Endothelial cell of umbilical vein (primary cell): Measurements from ENCODE around the gene SEH1L. TPM values are rescaled to one million over a fixed set of nuclear protein-coding genes. Genes with fewer than 3 reads are reported as not detected.

Source experiments
- BruUV-seq: library from RNA; stranded (reverse); fragments of 400-500 nt; replicated peaks from 2 replicates; lab custom pipeline; 2021; lab: Mats Ljungman, UMichigan
- CTCF ChIA-PET: fragments of 300-600, 350-600 bp; sonication (Branson Sonifier 250); formaldehyde crosslinking; loops from one replicate; lab custom pipeline; 2021; ENCODE audit warnings: antibody characterized with exemption, inconsistent platforms; lab: Charles Lee
- POLR2A ChIA-PET: fragments of 300-600, 350-600 bp; sonication (Branson Sonifier 250); formaldehyde crosslinking; loops from one replicate; lab custom pipeline; 2021; ENCODE audit warnings: antibody characterized with exemption, inconsistent platforms; lab: Charles Lee
- DNase-seq: peaks from one replicate; pipeline ENCODE4 v3.0.0-alpha.2; 2011; ENCODE audit warnings: low read depth, low spot score
- FAIRE-seq: peaks from 2 replicates; lab custom pipeline; 2011; peaks lifted over from hg19 to GRCh38; lab: Jason Lieb, UNC
- H2AFZ ChIP-seq: 2 replicates; pipeline ENCODE4 v1.6.0; 2012; ENCODE audit warnings: low read depth, low read length, control low read depth, inconsistent platforms
- H3K27ac ChIP-seq: 2 replicates; pipeline ENCODE4 v1.5.1; 2011; ENCODE audit warnings: low read depth, mild to moderate bottlenecking, control low read depth, low read length, moderate library complexity; ENCODE audit not compliant: insufficient read depth
- H3K27me3 ChIP-seq, 2 experiments: 2 replicates each; pipeline versions ENCODE4 v1.6.0 to v1.6.1; 2011; ENCODE audit warnings: low read length in 2 of 2, mixed read lengths in 1 of 2; ENCODE audit not compliant: control insufficient read depth in 2 of 2, insufficient read depth in 2 of 2
- H3K36me3 ChIP-seq, 2 experiments: 2 replicates in 1 of 2; 3 replicates in 1 of 2; pipeline ENCODE4 v1.5.1; 2011; ENCODE audit warnings: low read length in 2 of 2, mild to moderate bottlenecking in 1 of 2, moderate library complexity in 1 of 2; ENCODE audit not compliant: control insufficient read depth in 2 of 2, insufficient read depth in 2 of 2; ENCODE audit errors: extremely low read depth in 1 of 2
- H3K4me1 ChIP-seq: 3 replicates; pipeline ENCODE4 v1.5.1; 2011; ENCODE audit warnings: mild to moderate bottlenecking, low read length; ENCODE audit not compliant: control insufficient read depth, insufficient read depth; ENCODE audit errors: extremely low read depth
- H3K4me2 ChIP-seq: 2 replicates; pipeline ENCODE4 v1.6.1; 2011; ENCODE audit warnings: low read length, control low read depth, mixed read lengths; ENCODE audit not compliant: insufficient read depth
- H3K4me3 ChIP-seq, 3 experiments: fragments of 200-600 bp in 1 of 3; sonication (generic), shearing (Covaris generic) in 1 of 3; replicated peaks in 1 of 3; 2 replicates each; pipeline ENCODE4 v1.5.1; 2011 to 2016; ENCODE audit warnings: control low read depth in 3 of 3, low read length in 3 of 3, mild to moderate bottlenecking in 2 of 3, inconsistent platforms in 1 of 3, low read depth in 1 of 3, moderate library complexity in 1 of 3; ENCODE audit not compliant: insufficient read depth in 1 of 3
- H3K79me2 ChIP-seq: 2 replicates; pipeline ENCODE4 v1.6.0; 2012; ENCODE audit warnings: low read length, inconsistent platforms; ENCODE audit not compliant: control insufficient read depth, insufficient read depth
- H3K9ac ChIP-seq: replicated peaks from 2 replicates; pipeline ENCODE3; 2011; ENCODE audit warnings: low read length, control low read depth; ENCODE audit not compliant: insufficient read depth; ENCODE audit errors: extremely low read depth
- H3K9me1 ChIP-seq: replicated peaks from 3 replicates; pipeline ENCODE4 v1.6.0; 2011; ENCODE audit warnings: mild to moderate bottlenecking, low read length; ENCODE audit not compliant: control insufficient read depth, insufficient read depth; ENCODE audit errors: extremely low read depth
- H3K9me3 ChIP-seq: replicated peaks from 2 replicates; pipeline ENCODE4 v1.5.1; 2012; ENCODE audit warnings: low read length, inconsistent platforms; ENCODE audit not compliant: control insufficient read depth, insufficient read depth
- H4K20me1 ChIP-seq: replicated peaks from 2 replicates; pipeline ENCODE3; 2011; ENCODE audit warnings: mild to moderate bottlenecking, low read length; ENCODE audit not compliant: control insufficient read depth, insufficient read depth; ENCODE audit errors: extremely low read depth
- EZH2 ChIP-seq: IDR thresholded peaks from 2 replicates; pipeline ENCODE4 v1.6.1; 2012; ENCODE audit warnings: borderline replicate concordance, low read depth, mild to moderate bottlenecking, moderate library complexity, low read length, inconsistent platforms; ENCODE audit not compliant: severe bottlenecking
- FOS ChIP-seq: IDR thresholded peaks from 2 replicates; pipeline ENCODE4 v1.6.1; 2011; ENCODE audit warnings: mild to moderate bottlenecking, low read length, moderate library complexity, borderline replicate concordance; ENCODE audit not compliant: insufficient read depth
- GATA2 ChIP-seq: IDR thresholded peaks from 2 replicates; pipeline ENCODE4 v1.7.0; 2011; ENCODE audit warnings: low read depth, mild to moderate bottlenecking, moderate library complexity, mixed read lengths, low read length; ENCODE audit not compliant: insufficient read length, insufficient read depth
- JUN ChIP-seq: IDR thresholded peaks from 2 replicates; pipeline ENCODE4 v1.6.1; 2011; ENCODE audit warnings: borderline replicate concordance, low read depth; ENCODE audit not compliant: insufficient read length, insufficient read depth
- MYC ChIP-seq: IDR thresholded peaks from one replicate; pipeline ENCODE4 v1.6.1; 2011; ENCODE audit warnings: mild to moderate bottlenecking, low read depth, low read length
- POLR2A ChIP-seq: IDR thresholded peaks from 2 replicates; pipeline ENCODE4 v1.6.1; 2012; ENCODE audit warnings: low read depth, mild to moderate bottlenecking, control low read depth, low read length
- POLR2AphosphoS5 ChIP-seq: IDR thresholded peaks from 2 replicates; pipeline ENCODE4 v1.6.1; 2012; ENCODE audit warnings: low read depth, mild to moderate bottlenecking, control low read depth, low read length, moderate library complexity; ENCODE audit not compliant: insufficient read depth
- dilution Hi-C: fragments of 300-500 bp; cut with MboI; formaldehyde crosslinking; loops from one replicate; pipeline ENCODE4 v1.15.0; 2019; ENCODE audit warnings: low sequenced_read_pairs; ENCODE audit not compliant: extremely low pct_ligation_motif_present
- intact Hi-C: fragments of 100-400 bp; cut with micrococcal nuclease; formaldehyde crosslinking; loops from one replicate; pipeline ENCODE4 v1.10.0; 2022
- polyA plus RNA-seq, 4 experiments: library from polyadenylated mRNA; depleted of rRNA in 3 of 4; stranded (reverse) in 3 of 4; unstranded in 1 of 4; fragments of >200 nt; gene quantifications; 2 replicates each; pipeline versions ENCODE4 v1.2.1 to v1.2.3, GENCODE V29; 2011 to 2012; ENCODE audit warnings: missing spikeins in 1 of 4
- total RNA-seq: library from RNA; stranded (reverse); gene quantifications from 2 replicates; pipeline ENCODE4 v1.2.3, GENCODE V29; 2021
- TF ChIP-seq, protein P1 (sequence below): IDR thresholded peaks from 2 replicates; pipeline ENCODE4 v1.6.1; 2011; ENCODE audit not compliant: insufficient read depth, insufficient read length
- TF ChIP-seq, protein P2 (sequence below), 2 donors: IDR thresholded peaks; 1 replicate in 1 of 2; 2 replicates in 1 of 2; pipeline ENCODE4 v1.5.1; 2011; ENCODE audit warnings: low read length in 2 of 2, mild to moderate bottlenecking in 2 of 2, moderate library complexity in 2 of 2, control low read depth in 1 of 2, inconsistent platforms in 1 of 2, low read depth in 1 of 2; ENCODE audit not compliant: insufficient read depth in 1 of 2; ENCODE audit errors: extremely low read depth in 1 of 2

Gene SEH1L
- total and polyA plus RNA-seq, 2 donors (not counting 3 experiments of a cell fraction or from before 2014, with no cell fraction given) = 19.8 to 42.8 TPM

DNA sequence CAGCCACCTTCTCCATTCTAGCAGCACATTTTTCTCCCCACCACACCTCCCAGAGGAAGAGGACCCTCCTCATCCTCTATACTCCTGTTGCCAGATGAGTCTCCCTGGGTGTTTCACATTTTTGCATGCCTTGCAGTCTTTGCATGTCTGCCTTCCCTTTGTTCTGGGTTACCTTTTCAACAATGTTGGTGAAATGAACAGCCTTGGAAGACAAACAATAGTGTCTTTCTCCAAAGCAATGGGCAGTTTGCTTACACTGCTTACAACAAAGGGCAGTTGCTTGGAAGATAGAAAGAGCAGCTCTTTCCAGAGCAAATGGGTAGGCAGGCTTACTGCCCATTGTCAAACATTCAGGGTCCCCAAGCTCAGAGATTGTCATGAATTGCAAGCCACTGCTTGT, 14.5 kb upstream of the SEH1L start:
- intact Hi-C loops (no loop called here), dilution Hi-C loops (no loop called here)
- H3K36me3 ChIP-seq = no peaks in the 10 kb centered on the region
- peaks cover 3 to 6% of the 10 kb centered on the region in 2 experiments for H3K27me3 ChIP-seq
- H3K4me3 ChIP-seq = no peak overlapping the region
- ChIA-PET POLR2A (no interaction called here), CTCF (interaction anchor here (1.1 to 4.0 kb wide), 9 partner anchors 18 to 209 kb away, joined by 3 to 124 read pairs (median 11); partner anchors contain the start of gene CEP192)
- BruUV-seq = no TSS peak
- H4K20me1 ChIP-seq = no peaks in the 10 kb centered on the region
- FAIRE-seq = no peak
- no peak for TF ChIP-seq GATA2
- TF ChIP-seq EZH2 = no peak
- TF ChIP-seq, protein P1, sequence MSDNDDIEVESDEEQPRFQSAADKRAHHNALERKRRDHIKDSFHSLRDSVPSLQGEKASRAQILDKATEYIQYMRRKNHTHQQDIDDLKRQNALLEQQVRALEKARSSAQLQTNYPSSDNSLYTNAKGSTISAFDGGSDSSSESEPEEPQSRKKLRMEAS = no peak
- TF ChIP-seq MYC = no peak
- TF ChIP-seq POLR2A = no peak
- no peak for TF ChIP-seq JUN
- TF ChIP-seq FOS = no peak
- TF ChIP-seq, protein P2, sequence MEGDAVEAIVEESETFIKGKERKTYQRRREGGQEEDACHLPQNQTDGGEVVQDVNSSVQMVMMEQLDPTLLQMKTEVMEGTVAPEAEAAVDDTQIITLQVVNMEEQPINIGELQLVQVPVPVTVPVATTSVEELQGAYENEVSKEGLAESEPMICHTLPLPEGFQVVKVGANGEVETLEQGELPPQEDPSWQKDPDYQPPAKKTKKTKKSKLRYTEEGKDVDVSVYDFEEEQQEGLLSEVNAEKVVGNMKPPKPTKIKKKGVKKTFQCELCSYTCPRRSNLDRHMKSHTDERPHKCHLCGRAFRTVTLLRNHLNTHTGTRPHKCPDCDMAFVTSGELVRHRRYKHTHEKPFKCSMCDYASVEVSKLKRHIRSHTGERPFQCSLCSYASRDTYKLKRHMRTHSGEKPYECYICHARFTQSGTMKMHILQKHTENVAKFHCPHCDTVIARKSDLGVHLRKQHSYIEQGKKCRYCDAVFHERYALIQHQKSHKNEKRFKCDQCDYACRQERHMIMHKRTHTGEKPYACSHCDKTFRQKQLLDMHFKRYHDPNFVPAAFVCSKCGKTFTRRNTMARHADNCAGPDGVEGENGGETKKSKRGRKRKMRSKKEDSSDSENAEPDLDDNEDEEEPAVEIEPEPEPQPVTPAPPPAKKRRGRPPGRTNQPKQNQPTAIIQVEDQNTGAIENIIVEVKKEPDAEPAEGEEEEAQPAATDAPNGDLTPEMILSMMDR (IDR thresholded peaks at IDR 0.05; ENCODE audit: extremely low read depth in 1 of 2, insufficient read depth in 1 of 2, low read depth in 1 of 2, low read length in 2 of 2) = no peak
- no peak for TF ChIP-seq POLR2AphosphoS5
- H3K27ac ChIP-seq = no peak overlapping the region
- H3K79me2 ChIP-seq = no peaks in the 10 kb centered on the region
- H3K4me2 ChIP-seq = no peak overlapping the region
- no peak for DNase-seq
- H3K4me1 ChIP-seq = no peaks in the 10 kb centered on the region
- no peaks in the 10 kb centered on the region for H3K9me3 ChIP-seq
- H2AFZ ChIP-seq = no peak overlapping the region
- H3K9me1 ChIP-seq = no peaks in the 10 kb centered on the region
- no peak overlapping the region for H3K9ac ChIP-seq
